ENCODE measurements around the gene DSTN.

The DSTN gene

DNA sequence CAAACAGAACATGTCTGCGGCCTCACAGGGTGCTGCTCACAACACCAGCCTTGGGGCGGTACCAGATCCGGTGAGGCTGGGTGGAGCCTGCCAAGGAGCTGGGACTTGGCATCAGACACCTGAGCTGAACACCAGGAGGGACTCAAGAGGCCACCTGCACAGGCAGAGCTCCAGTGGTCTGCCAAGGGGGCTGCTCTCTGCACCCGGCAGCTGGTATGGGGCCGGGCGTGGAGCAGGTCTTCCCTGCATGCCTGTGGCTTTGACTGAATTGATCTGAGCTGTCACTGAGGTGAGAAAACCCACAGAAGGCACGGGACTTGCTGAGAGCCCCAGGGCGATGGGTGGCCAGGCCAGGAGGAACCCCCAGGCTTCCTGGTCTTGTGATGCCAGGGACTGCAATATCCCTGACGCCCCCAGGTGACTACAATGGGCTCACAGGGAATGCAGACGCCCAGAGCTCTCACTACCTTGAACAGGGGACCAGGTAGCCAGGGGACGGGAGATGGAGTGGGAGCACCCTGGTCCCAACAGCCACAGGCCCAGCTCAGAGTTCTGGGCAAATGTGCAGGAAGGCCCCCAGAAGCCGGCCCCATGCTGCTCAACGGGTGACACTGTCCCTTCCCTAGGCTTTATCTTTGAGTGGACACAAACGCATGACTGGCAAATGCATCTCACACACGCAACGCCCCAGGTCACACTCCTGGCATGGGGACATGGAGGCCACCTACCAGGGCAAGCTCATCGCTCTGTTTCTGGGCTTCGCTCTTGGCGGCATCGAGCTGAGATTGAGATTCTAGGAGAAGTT is 48.2 kb downstream of the DSTN start:
- Histone ChIP-seq H3K4me1 (no peaks in the 10 kb centered on the region), H3K9me3 (ENCODE audit: control insufficient read depth, low read length) (no peaks in the 10 kb centered on the region), H3K9ac (no peak overlapping the region), H3K79me2 (no peaks in the 10 kb centered on the region), H3K4me2 (ENCODE audit: low read length) (no peak overlapping the region), H3K36me3 (ENCODE audit: control insufficient read depth, insufficient read depth, low read length) (no peaks in the 10 kb centered on the region), H3K27ac (no peak overlapping the region), H3K27me3 (ENCODE audit: control insufficient read depth, insufficient read depth, low read length) (no peaks in the 10 kb centered on the region), H2AFZ (no peak overlapping the region), H3K4me3 (ENCODE audit: low read depth, low read length) (no peak overlapping the region)
- TF ChIP-seq, protein P1, sequence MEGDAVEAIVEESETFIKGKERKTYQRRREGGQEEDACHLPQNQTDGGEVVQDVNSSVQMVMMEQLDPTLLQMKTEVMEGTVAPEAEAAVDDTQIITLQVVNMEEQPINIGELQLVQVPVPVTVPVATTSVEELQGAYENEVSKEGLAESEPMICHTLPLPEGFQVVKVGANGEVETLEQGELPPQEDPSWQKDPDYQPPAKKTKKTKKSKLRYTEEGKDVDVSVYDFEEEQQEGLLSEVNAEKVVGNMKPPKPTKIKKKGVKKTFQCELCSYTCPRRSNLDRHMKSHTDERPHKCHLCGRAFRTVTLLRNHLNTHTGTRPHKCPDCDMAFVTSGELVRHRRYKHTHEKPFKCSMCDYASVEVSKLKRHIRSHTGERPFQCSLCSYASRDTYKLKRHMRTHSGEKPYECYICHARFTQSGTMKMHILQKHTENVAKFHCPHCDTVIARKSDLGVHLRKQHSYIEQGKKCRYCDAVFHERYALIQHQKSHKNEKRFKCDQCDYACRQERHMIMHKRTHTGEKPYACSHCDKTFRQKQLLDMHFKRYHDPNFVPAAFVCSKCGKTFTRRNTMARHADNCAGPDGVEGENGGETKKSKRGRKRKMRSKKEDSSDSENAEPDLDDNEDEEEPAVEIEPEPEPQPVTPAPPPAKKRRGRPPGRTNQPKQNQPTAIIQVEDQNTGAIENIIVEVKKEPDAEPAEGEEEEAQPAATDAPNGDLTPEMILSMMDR (IDR thresholded peaks at IDR 0.05), result no peak

GRCh38 chr20:17618673-17619013 is 48.8 kb downstream of the DSTN start:
- H3K27ac ChIP-seq, result no peak overlapping the region

DNA sequence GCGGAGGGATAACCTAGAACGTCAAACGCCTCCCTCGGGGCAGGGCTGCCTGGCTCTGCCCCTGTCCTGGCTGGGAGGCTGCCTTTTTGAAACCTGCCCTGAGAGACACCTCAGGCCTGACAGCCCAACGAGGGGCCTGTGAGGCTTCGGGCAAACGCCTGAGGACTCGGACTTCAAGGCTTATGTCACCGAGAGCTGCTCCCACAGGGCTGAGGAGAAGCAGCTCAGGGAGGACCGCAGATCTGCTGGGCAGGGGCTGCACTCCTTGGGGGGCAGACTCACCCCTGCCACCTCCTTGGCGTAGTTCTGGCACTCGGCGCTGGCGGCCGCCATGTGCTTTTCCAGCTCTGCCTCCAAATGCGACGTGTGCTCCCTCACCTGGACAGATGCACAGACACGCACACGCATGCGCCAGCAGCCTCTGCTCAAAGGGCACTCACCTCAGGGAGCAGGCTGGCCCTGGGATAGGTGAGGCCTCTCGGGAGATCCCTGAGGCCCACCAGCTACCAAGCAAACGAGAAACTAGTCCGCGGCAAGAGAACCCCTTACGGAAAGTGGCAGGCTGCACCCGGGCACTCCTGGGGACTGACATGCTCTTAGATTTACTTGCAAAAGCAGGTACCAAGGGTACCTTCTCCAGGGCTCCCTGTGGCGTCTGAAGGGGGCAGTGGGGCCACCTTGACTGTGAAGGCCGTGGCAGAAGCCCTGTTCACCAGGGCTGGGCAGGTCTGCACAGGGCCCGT is 49.6 kb downstream of the DSTN start:
- Histone ChIP-seq H3K9me3 (ENCODE audit: control insufficient read depth, low read length) (no peaks in the 10 kb centered on the region), H3K36me3 (ENCODE audit: control insufficient read depth, insufficient read depth, low read length) (no peaks in the 10 kb centered on the region)

More at GRCh38 chr20:17618673-17619013, 48.8 kb downstream of the DSTN start:
- Histone ChIP-seq H2AFZ (no peak overlapping the region), H3K4me3 (ENCODE audit: low read depth, low read length) (no peak overlapping the region), H3K4me2 (ENCODE audit: low read length) (no peak overlapping the region), H3K4me1 (no peaks in the 10 kb centered on the region), H3K36me3 (ENCODE audit: control insufficient read depth, insufficient read depth, low read length) (no peaks in the 10 kb centered on the region), H3K27me3 (ENCODE audit: control insufficient read depth, insufficient read depth, low read length) (no peaks in the 10 kb centered on the region), H3K9ac (no peak overlapping the region), H3K9me3 (ENCODE audit: control insufficient read depth, low read length) (no peaks in the 10 kb centered on the region), H3K79me2 (no peaks in the 10 kb centered on the region)
- TF ChIP-seq, protein P1 (IDR thresholded peaks at IDR 0.05), result no peak

GRCh38 chr20:17620371-17621228 is 50.7 kb downstream of the DSTN start:
- Histone ChIP-seq H3K9ac (no peak overlapping the region), H3K4me3 (ENCODE audit: low read depth, low read length) (no peak overlapping the region), H3K4me1 (no peaks in the 10 kb centered on the region), H2AFZ (no peak overlapping the region), H3K36me3 (ENCODE audit: control insufficient read depth, insufficient read depth, low read length) (no peaks in the 10 kb centered on the region), H3K27ac (no peak overlapping the region), H3K27me3 (ENCODE audit: control insufficient read depth, insufficient read depth, low read length) (no peaks in the 10 kb centered on the region), H3K4me2 (ENCODE audit: low read length) (no peak overlapping the region), H3K9me3 (ENCODE audit: control insufficient read depth, low read length) (no peaks in the 10 kb centered on the region), H3K79me2 (no peaks in the 10 kb centered on the region)
- TF ChIP-seq, protein P1 (IDR thresholded peaks at IDR 0.05), result no peak

More for the DNA sequence above, 49.6 kb downstream of the DSTN start:
- no peak overlapping the region for H3K9ac ChIP-seq
- H3K79me2 ChIP-seq, result no peaks in the 10 kb centered on the region
- no peak overlapping the region for H3K4me3 ChIP-seq (ENCODE audit: low read depth, low read length)
- no peak overlapping the region for H2AFZ ChIP-seq
- no peaks in the 10 kb centered on the region for H3K4me1 ChIP-seq
- H3K4me2 ChIP-seq (ENCODE audit: low read length), result no peak overlapping the region
- no peaks in the 10 kb centered on the region for H3K27me3 ChIP-seq (ENCODE audit: control insufficient read depth, insufficient read depth, low read length)
- H3K27ac ChIP-seq, result no peak overlapping the region
- TF ChIP-seq, protein P1 (IDR thresholded peaks at IDR 0.05), result no peak
